LNCAP (cell line): ENCODE measurements around the gene EHBP1.

ENCODE experiments used
- CTCF ChIP-seq: fragments of 450-650 bp; IDR thresholded peaks from 2 replicates; pipeline ENCODE4 v1.5.1; 2017; ENCODE audit warnings: mild to moderate bottlenecking

Gene EHBP1

DNA sequence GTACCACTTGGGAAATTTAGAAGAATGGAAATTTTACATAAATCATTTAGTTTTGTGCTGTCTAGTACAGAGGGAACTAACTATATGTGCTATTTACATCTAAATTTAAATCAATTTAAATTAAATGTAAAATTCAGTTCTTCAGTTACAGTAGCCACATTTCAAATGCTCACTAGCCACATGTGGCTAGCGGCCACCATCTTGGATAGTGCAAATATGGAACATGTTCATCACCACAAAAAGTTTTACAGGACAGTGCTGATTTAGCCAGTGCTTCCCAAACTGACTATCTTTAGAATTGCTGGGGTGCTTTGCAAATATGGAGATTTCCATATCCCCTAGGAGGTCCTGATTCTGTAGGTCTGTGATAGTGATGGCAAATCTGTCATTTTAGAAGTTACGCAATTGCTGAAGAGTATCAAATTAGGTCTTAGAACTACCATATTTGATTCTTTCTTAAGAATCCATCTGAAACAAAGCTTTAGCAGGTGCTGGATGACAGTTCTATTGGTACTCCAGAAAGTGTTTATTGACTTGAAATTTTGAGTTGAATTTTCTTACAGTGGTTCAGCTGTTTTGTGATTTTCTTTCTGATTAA is 12.8 kb downstream of the EHBP1 start:
- TF ChIP-seq CTCF = no peak

DNA sequence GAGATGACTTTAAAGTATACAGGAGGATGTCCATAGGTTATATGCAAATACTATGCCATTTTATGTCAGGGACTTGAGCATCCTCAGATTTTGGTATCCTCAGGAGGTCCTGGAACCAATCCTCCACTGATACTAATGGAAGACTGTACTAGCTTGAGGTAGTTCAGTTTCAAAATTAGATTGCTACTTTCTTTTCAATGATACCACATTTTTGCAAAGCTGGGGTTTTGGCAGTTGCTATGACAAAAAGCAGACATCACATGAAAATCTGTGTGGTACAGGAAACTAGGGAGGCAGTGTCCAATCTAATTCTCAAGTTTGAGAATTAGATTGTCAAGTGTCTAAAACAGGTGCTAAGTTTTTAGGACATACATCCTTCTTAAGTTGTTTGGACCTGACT is 14.2 kb downstream of the EHBP1 start:
- no peak for TF ChIP-seq CTCF

GRCh38 chr2:62722679-62723078 is 17.2 kb downstream of the EHBP1 start:
- no peak for TF ChIP-seq CTCF

GRCh38 chr2:62723253-62723652 is 17.7 kb downstream of the EHBP1 start:
- no peak for TF ChIP-seq CTCF

DNA sequence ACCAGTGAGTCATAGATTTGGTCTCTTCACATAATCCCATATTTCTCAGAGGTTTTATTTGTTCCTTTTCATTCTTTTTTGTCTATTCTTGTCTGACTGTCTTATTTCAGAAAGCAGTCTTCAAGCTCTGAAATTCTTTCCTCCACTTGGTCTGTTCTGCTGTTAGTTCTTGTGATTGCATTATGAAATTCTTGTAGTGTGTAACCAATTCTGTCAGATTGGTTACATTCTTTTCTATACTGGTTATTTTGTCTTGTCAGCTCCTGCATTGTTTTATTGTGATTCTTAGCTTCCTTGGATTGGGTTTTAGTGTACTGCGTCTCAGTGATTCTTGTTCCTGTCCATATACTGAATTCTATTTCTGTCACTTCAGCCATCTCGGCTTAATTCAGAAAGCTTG is 18.6 kb downstream of the EHBP1 start:
- no peak for TF ChIP-seq CTCF

- no peak for TF ChIP-seq CTCF
These were observed 19.6 kb downstream of the EHBP1 start for GRCh38 chr2:62724886-62725711.

- TF ChIP-seq CTCF = no peak
These were observed 20.2 kb downstream of the EHBP1 start for GRCh38 chr2:62725712-62726055.
